HepG2 (cell line): ENCODE data around the gene LITAFD. TPM values are rescaled to one million over a fixed set of nuclear protein-coding genes. Genes with fewer than 3 reads are reported as not detected.

Experiments used
- CSRNP1 ChIP-seq: sonication (generic); formaldehyde crosslinking; IDR thresholded peaks from 2 replicates; pipeline ENCODE4 v1.8.1; 2023; ENCODE audit warnings: mild to moderate bottlenecking, missing genetic modification reagents
- EEA1 ChIP-seq: sonication (generic); formaldehyde crosslinking; IDR thresholded peaks from 2 replicates; pipeline ENCODE4 v1.5.1; 2020; ENCODE audit warnings: mild to moderate bottlenecking, missing genetic modification reagents, borderline replicate concordance
- MED13 ChIP-seq: sonication (generic); formaldehyde crosslinking; IDR thresholded peaks from 2 replicates; pipeline ENCODE4 v1.5.0; 2020; ENCODE audit warnings: missing genetic modification reagents
- MEIS2 ChIP-seq: sonication (generic); formaldehyde crosslinking; IDR thresholded peaks from 2 replicates; pipeline ENCODE4 v1.9.0; 2021; ENCODE audit warnings: mild to moderate bottlenecking, missing genetic modification reagents
- NFKB2 ChIP-seq: sonication (generic); formaldehyde crosslinking; IDR thresholded peaks from 2 replicates; pipeline ENCODE4 v1.4.0; 2020; ENCODE audit warnings: missing genetic modification reagents, borderline replicate concordance
- SMAD9 ChIP-seq: sonication (generic); formaldehyde crosslinking; IDR thresholded peaks from 2 replicates; pipeline ENCODE4 v1.5.1; 2020; ENCODE audit warnings: mild to moderate bottlenecking, missing genetic modification reagents
- TGIF2 ChIP-seq: IDR thresholded peaks from 2 replicates; pipeline ENCODE4 v1.6.1; 2016; ENCODE audit warnings: control low read depth, missing compliant biosample characterization
- ZKSCAN8 ChIP-seq: IDR thresholded peaks from 2 replicates; pipeline ENCODE4 v1.6.1; 2016; ENCODE audit warnings: borderline replicate concordance, missing genetic modification reagents, missing compliant biosample characterization
- ZNF280D ChIP-seq: sonication (generic); formaldehyde crosslinking; IDR thresholded peaks from 2 replicates; pipeline ENCODE4 v1.5.1; 2020; ENCODE audit warnings: mild to moderate bottlenecking, missing genetic modification reagents
- ZNF333 ChIP-seq: sonication (generic); formaldehyde crosslinking; IDR thresholded peaks from 2 replicates; pipeline ENCODE4 v1.4.0; 2020; ENCODE audit warnings: mild to moderate bottlenecking, missing genetic modification reagents, borderline replicate concordance
- ZNF496 ChIP-seq: sonication (generic); formaldehyde crosslinking; IDR thresholded peaks from 2 replicates; pipeline ENCODE4 v1.8.1; 2023; ENCODE audit warnings: mild to moderate bottlenecking, moderate library complexity, missing genetic modification reagents; ENCODE audit not compliant: insufficient replicate concordance
- ZNF512B ChIP-seq: sonication (generic); formaldehyde crosslinking; IDR thresholded peaks from 2 replicates; pipeline ENCODE4 v1.5.1; 2020; ENCODE audit warnings: missing genetic modification reagents, mild to moderate bottlenecking, borderline replicate concordance
- ZNF710 ChIP-seq: sonication (generic); formaldehyde crosslinking; IDR thresholded peaks from 2 replicates; pipeline ENCODE4 v1.5.0; 2020; ENCODE audit warnings: mild to moderate bottlenecking, missing genetic modification reagents, borderline replicate concordance
- ZNF800 ChIP-seq: sonication (generic); formaldehyde crosslinking; IDR thresholded peaks from 2 replicates; pipeline ENCODE4 v1.4.0; 2020; ENCODE audit warnings: missing genetic modification reagents
- ZSCAN31 ChIP-seq: sonication (generic); formaldehyde crosslinking; IDR thresholded peaks from 2 replicates; pipeline ENCODE4 v1.5.0; 2020; ENCODE audit warnings: low read depth, mild to moderate bottlenecking, missing genetic modification reagents
- polyA plus RNA-seq, 8 experiments: library from polyadenylated mRNA; depleted of rRNA in 3 of 8; stranded (reverse) in 7 of 8; unstranded in 1 of 8; fragments of >200 nt; fragmentation: Illumina TruSeq in 4 of 8; extraction: Trizol in 4 of 8; gene quantifications; 2 replicates each; pipeline versions ENCODE4 v1.2.1 to v1.2.3, GENCODE V29; 2011 to 2016; ENCODE audit warnings: low read depth in 4 of 8, missing spikeins in 1 of 8, mixed read lengths in 1 of 8; ENCODE audit not compliant: insufficient read depth in 1 of 8
- total RNA-seq, 5 experiments: library from RNA; depleted of rRNA; stranded (reverse); fragments of >200 nt; fragmentation: Illumina TruSeq; extraction: Trizol; gene quantifications; 2 replicates each; pipeline ENCODE4 v1.2.3, GENCODE V29; 2016; ENCODE audit warnings: low read depth in 1 of 5

The LITAFD gene
- total and polyA plus RNA-seq, 2 of the 13 experiments (the other 11 are each of a cell fraction or from before 2014, with no cell fraction given), result not detected

- TF ChIP-seq MEIS2 (CRISPR knock-in tag) (0 out of 2 replicates have a peak, but pooled peaks have one; percentile 0), ZNF333 (CRISPR knock-in tag) (peak; percentile 50; the same call in 1 of the 2 replicates), NFKB2 (CRISPR knock-in tag) (peak; percentile 62; the same call in 1 of the 2 replicates), CSRNP1 (CRISPR knock-in tag) (0 out of 2 replicates have a peak, but pooled peaks have one; percentile 16), ZNF710 (CRISPR knock-in tag) (peak; percentile 20; the same call in 1 of the 2 replicates), ZNF512B (CRISPR knock-in tag) (no peak), MED13 (0 out of 2 replicates have a peak, but pooled peaks have one; percentile 24), ZNF496 (CRISPR knock-in tag) (no peak), ZNF800 (CRISPR knock-in tag) (no peak), ZSCAN31 (CRISPR knock-in tag) (no peak), TGIF2 (CRISPR knock-in tag) (no peak), SMAD9 (CRISPR knock-in tag) (no peak), ZKSCAN8 (CRISPR knock-in tag) (no peak), EEA1 (CRISPR knock-in tag) (no peak), ZNF280D (CRISPR knock-in tag) (no peak)
Measured at GRCh38 chr16:8888951-8889892, 7.1 kb downstream of the LITAFD start (continued).
